ENCODE data around the gene FBXW4.

FBXW4 gene

DNA sequence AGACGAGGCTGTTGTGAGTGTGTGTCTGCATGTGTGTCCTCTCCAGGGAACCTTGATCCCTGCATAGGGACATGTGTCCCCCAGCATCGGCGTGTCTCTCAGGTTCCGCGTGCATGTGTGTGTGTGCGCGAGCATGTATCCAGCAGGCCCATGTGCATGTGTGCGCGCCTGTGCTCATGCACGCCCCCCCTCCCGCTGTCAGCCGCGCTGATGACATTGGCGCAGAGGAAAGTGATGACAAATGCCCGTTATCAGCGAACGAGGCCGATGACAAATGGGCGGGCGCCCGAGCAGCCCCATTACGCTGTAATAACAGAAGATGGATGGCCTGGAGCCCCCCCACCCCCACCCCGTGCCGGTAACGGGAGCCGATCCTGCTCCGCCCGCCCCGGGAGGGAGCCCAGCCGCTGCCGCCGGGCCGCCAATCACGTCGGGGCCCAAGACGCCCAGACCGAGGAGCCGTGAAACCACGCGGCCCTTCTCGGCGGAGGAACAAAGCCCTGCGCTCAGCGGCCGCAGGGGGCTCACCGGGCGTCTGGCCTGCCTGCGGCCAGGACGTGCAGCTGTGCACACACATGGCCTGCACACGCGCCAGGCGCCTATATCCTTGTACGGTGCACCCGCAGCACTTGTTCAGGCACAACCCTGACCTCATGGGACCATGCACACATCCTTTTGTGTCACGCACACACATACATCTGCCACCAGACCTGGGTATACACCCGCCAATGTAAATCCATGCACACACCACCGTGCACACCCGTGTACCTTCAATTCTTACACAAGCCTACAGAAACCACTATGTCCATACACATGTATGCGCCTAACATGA, 128.4 kb downstream of the FBXW4 start:
- peak; percentile 30 for DNase-seq

DNA sequence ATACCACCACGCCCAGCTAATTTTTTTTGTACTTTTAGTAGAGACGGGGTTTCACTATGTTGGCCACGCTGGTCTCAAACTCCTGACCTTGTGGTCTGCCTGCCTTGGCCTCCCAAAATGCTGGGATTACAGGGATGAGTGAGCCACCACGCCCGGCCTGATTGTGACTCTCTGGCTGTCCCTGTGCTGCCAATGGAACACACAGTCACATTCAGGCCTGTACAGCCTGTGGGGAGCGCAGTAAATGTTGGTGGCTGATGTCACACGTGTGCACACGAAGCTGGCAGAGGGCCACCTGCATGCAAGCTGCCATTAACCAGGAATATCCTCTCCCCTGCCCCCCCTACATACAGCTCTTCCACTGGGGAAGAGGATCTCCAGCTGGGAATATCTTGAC, 129.0 kb downstream of the FBXW4 start:
- no peak for DNase-seq

DNA sequence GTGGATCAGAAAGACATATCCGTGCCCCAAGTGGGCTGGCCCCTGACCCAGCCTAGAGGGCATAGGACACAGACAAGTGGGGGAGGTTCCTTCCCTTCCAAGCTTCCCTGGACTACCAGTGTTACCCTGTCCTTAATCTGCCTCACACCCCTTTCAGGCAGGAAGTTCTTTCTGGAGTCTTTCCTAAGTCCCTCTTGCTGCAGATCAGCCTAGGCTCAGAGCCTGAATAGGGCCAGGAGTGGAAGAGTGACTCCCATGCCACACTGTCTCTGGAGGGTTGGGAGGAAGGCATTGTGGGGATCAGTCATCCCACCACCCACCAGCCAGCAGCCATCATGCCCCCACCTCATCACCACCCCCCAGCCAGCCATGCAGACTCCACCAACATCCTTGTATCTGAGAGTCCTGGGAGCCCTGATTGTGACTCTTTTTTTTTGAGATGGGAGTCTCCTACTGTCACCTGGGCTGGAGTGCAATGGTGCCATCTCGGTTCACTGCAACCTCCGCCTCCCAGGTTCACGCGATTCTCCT, 129.5 kb downstream of the FBXW4 start:
- DNase-seq, result no peak

DNA sequence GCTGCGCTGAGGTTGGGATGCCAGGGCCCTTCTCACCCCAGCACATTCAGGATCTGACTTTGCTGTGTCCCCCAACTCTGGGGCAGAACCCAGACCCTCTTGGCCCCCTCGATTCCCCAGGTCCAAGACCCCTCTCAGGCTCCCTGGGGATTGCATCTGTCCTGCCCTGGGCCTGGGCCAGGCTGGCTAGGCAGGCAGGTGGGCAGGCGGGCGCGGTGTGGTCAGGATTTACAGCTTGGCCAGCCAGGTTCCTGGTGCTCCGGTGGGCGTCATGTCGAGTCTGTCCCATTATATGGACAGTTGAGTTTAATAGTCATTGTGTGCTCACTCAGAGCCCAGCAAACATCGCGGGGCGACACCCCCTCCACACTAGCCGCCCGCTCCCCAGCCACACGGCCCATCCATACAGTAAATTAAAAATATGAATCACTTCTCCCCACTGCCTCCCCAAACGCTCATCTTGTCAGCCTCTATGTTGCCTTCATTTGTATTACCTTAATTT, 130.4 kb downstream of the FBXW4 start:
- no peak for DNase-seq

DNA sequence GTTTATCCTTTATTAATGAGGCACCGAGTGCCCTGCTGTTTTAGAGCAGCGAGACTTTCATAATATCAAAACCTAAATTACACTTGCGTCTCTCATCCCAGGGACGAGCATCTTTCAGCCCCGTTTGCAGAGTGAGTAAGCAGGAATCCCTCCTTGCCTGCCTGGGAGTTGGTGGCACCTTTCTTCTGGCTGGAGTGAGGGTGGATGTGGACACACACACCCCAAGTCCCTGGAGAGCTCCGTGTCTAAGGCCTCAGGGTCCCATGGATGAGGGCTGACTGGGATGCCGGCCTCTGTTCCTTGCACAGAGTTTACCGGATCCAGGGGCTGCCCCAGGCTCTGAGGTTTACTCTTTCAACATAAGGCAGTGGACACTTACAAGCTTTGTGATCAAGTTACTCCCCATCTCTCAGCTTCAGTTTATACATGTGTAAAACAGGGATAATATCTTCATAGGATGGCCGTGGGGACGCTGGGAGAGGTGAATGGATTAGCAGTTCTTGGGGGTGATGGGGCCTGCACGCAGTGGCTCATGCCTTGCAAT, 131.4 kb downstream of the FBXW4 start:
- DNase-seq, result no peak

DNA sequence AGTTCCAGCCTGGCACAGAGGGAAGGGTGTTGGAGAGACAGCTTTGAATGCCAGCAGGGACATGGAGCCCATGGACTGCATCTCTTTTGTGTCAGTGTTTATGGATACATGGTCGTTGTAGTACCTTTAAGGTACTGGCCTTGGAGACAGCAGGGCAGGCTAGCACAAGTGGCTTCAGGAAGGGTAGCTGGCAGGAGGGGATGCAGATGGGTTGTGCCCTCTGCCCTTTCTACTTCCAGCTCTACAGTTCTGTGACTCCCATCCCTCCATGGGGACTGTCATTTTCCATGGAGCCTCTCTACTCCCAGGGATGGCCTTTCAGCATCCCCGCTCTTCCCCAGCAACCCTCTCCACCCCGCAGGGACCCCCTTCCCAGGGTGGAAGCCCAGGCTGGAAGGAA, 132.0 kb downstream of the FBXW4 start:
- DNase-seq, result no peak

DNA sequence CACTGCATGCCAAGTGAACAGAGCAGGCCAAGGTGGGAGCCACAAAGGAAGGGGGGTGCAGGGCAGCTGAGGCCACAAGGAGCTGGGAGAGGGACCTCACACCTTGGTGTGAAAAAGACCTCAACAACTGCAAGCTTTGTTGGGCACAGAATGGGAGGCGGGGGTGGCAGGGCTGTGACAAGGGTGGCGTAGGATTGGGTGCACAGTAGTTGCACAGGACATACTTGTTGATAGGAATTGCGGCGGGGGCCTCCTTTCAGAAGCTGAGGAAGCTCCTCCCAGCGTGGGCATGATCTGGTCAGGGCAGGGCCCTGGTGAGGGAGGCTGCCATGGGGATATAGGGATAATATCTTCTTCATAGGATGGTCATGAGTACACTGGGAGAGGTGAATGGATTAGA, 132.7 kb downstream of the FBXW4 start:
- DNase-seq, result no peak

DNA sequence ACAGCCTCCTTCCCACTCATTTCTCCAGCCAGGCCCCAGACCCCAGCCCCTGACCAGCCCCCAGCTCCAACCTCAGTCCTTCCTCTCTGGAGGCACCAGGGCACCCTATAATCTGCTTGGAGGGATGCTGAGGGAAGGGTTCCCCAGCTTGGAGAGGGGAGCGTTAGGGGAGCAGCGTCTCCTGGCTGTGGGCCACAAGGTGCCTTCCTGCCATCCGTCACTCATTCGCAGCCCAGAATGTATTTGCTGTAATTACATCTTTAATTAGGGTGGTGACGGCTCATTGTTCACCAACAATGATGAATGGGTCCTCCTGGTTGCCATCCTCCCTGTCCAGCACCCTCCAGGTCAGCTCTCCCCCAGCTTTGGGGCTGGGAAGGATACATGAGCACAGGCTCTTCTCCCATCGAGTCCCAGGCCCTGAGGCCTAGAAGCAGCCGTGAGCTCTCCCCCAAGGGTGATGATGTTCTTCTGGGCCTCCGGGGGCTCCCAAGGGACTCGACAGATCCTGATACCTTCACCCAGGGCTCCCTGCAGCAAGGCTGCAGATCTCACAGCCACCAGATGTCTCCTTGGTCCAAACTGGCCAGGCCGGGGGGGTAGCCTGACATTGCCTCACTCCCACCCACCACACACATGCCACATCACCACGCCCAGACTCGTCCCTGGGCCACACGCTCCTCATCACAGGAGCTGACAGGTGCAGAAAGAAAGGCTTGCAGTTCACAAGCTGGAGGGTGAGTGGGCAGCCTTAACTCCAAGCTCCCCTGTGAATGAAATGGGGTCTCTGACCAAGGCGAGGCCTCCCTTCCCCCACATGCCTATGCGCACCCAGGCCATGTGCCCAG, 133.7 kb downstream of the FBXW4 start:
- no peak for DNase-seq

All from fibroblast of skin of abdomen (primary cell).